IMR-90 (cell line): ENCODE measurements around the gene CHL1. TPM values are rescaled to one million over a fixed set of nuclear protein-coding genes. Genes with fewer than 3 reads are reported as not detected.

Source experiments
- ATAC-seq: fragments of 200-7000 bp; cut with Tn5 transposase; 2 replicates; pipeline ENCODE4 v1.9.1; 2020; ENCODE audit warnings: low read depth, mild to moderate bottlenecking, moderate library complexity
- BruUV-seq: library from RNA; stranded (reverse); fragments of 400-500 nt; replicated peaks from 2 replicates; lab custom pipeline; 2021; lab: Mats Ljungman, UMichigan
- CTCF ChIA-PET: fragments of 300-600 bp; formaldehyde crosslinking; extraction: SDS; loops from one replicate; lab custom pipeline; 2021; ENCODE audit warnings: antibody characterized with exemption; lab: Yijun Ruan, JAX
- POLR2A ChIA-PET: fragments of 300-600 bp; sonication (Branson Sonifier 250); formaldehyde crosslinking; loops from one replicate; lab custom pipeline; 2022; ENCODE audit warnings: antibody characterized with exemption; ENCODE audit not compliant: unreplicated experiment; lab: Charles Lee
- DNase-seq: peaks from one replicate; pipeline ENCODE4 v3.0.0; 2013
- H2AFZ ChIP-seq: replicated peaks from 2 replicates; pipeline ENCODE3; 2013; ENCODE audit warnings: low read length, mild to moderate bottlenecking; ENCODE audit not compliant: poor library complexity
- H2AK5ac ChIP-seq: 2 replicates; pipeline ENCODE4 v1.6.1; 2013; ENCODE audit warnings: low read depth, low read length, inconsistent platforms
- H2AK9ac ChIP-seq: replicated peaks from 2 replicates; pipeline ENCODE3; 2013; ENCODE audit warnings: mild to moderate bottlenecking, low read depth, low read length, moderate library complexity; ENCODE audit not compliant: poor library complexity
- H2BK120ac ChIP-seq: 2 replicates; pipeline ENCODE4 v1.6.1; 2013; ENCODE audit warnings: low read depth, low read length, inconsistent platforms
- H2BK15ac ChIP-seq: 3 replicates; pipeline ENCODE4 v1.6.1; 2013; ENCODE audit warnings: low read depth, low read length, inconsistent platforms
- H2BK20ac ChIP-seq: 2 replicates; pipeline ENCODE4 v1.6.1; 2013; ENCODE audit warnings: low read depth, mild to moderate bottlenecking, inconsistent platforms, low read length, moderate library complexity
- H2BK5ac ChIP-seq: 2 replicates; pipeline ENCODE4 v1.6.1; 2013; ENCODE audit warnings: mild to moderate bottlenecking, low read depth, low read length, inconsistent platforms; ENCODE audit not compliant: poor library complexity, severe bottlenecking
- H3K14ac ChIP-seq: replicated peaks from 2 replicates; pipeline ENCODE4 v1.6.1; 2013; ENCODE audit warnings: low read depth, low read length, inconsistent platforms
- H3K18ac ChIP-seq: 2 replicates; pipeline ENCODE4 v1.6.1; 2013; ENCODE audit warnings: low read depth, low read length, control low read depth
- H3K23ac ChIP-seq: 2 replicates; pipeline ENCODE4 v1.6.1; 2013; ENCODE audit warnings: low read depth, low read length, inconsistent platforms
- H3K27ac ChIP-seq: 2 replicates; pipeline ENCODE4 v1.5.1; 2013; ENCODE audit warnings: mild to moderate bottlenecking, control low read depth, low read length; ENCODE audit not compliant: insufficient read depth
- H3K27me3 ChIP-seq: 2 replicates; pipeline ENCODE4 v1.6.1; 2013; ENCODE audit warnings: low read length; ENCODE audit not compliant: control insufficient read depth, insufficient read depth
- H3K36me3 ChIP-seq: 2 replicates; pipeline ENCODE4 v1.6.1; 2013; ENCODE audit warnings: low read length, mixed read lengths; ENCODE audit not compliant: control insufficient read depth, insufficient read depth
- H3K4ac ChIP-seq: 2 replicates; pipeline ENCODE4 v1.6.1; 2013; ENCODE audit warnings: low read depth, low read length, inconsistent platforms
- H3K4me1 ChIP-seq: 2 replicates; pipeline ENCODE4 v1.6.1; 2013; ENCODE audit warnings: low read length, mixed read lengths; ENCODE audit not compliant: control insufficient read depth, insufficient read depth
- H3K4me2 ChIP-seq: 2 replicates; pipeline ENCODE4 v1.6.1; 2013; ENCODE audit warnings: low read depth, mild to moderate bottlenecking, control low read depth, low read length, moderate library complexity
- H3K4me3 ChIP-seq: 2 replicates; pipeline ENCODE4 v1.5.1; 2013; ENCODE audit warnings: low read depth, mild to moderate bottlenecking, control low read depth, low read length, moderate library complexity; ENCODE audit not compliant: insufficient read depth
- H3K56ac ChIP-seq: 2 replicates; pipeline ENCODE4 v1.6.1; 2013; ENCODE audit warnings: low read length, inconsistent platforms; ENCODE audit not compliant: insufficient read depth; ENCODE audit errors: extremely low read depth
- H3K79me1 ChIP-seq, 2 experiments: 2 replicates each; pipeline ENCODE4 v1.6.1; 2013; ENCODE audit warnings: low read length in 2 of 2, inconsistent platforms in 1 of 2, low read depth in 1 of 2
- H3K9ac ChIP-seq: 2 replicates; pipeline ENCODE4 v1.6.1; 2013; ENCODE audit warnings: low read depth, low read length, control low read depth
- H3K9me1 ChIP-seq: 2 replicates; pipeline ENCODE4 v1.6.1; 2013; ENCODE audit warnings: low read length, inconsistent platforms; ENCODE audit not compliant: insufficient read depth
- H3K9me3 ChIP-seq: 2 replicates; pipeline ENCODE4 v1.6.1; 2013; ENCODE audit warnings: low read length; ENCODE audit not compliant: control insufficient read depth, insufficient read depth
- H4K20me1 ChIP-seq: 2 replicates; pipeline ENCODE4 v1.6.1; 2013; ENCODE audit warnings: low read length, inconsistent platforms; ENCODE audit not compliant: insufficient read depth
- H4K5ac ChIP-seq: 2 replicates; pipeline ENCODE4 v1.6.1; 2013; ENCODE audit warnings: mild to moderate bottlenecking, low read depth, low read length, control low read depth
- H4K8ac ChIP-seq, 2 experiments: 2 replicates each; pipeline ENCODE4 v1.6.1; 2013; ENCODE audit warnings: low read depth in 2 of 2, low read length in 2 of 2, control low read depth in 1 of 2, inconsistent platforms in 1 of 2
- H4K91ac ChIP-seq: 2 replicates; pipeline ENCODE4 v1.6.1; 2013; ENCODE audit warnings: low read depth, low read length, inconsistent platforms; ENCODE audit not compliant: insufficient read depth
- ELK1 ChIP-seq: fragments of 150-350 bp; IDR thresholded peaks from 2 replicates; pipeline ENCODE4 v1.6.1; 2016; ENCODE audit warnings: low read depth, mild to moderate bottlenecking, low read length, moderate library complexity, borderline replicate concordance
- USF2 ChIP-seq: fragments of 150-350 bp; IDR thresholded peaks from 2 replicates; pipeline ENCODE4 v1.6.1; 2017; ENCODE audit warnings: mild to moderate bottlenecking, antibody characterized with exemption, low read length, low read depth
- whole genome bisulfite sequencing, 2 experiments: methylation state at CpG; one replicate each; pipeline versions ENCODE4 v1.1.5 to v1.1.7; 2013; ENCODE audit warnings: missing lambda C conversion rate in 2 of 2; ENCODE audit not compliant: insufficient read length in 1 of 2; ENCODE audit errors: extremely low coverage in 2 of 2; 5-methylcytosine and 5-hydroxymethylcytosine counted together
- dilution Hi-C: fragments of 300-500 bp; cut with HindIII; formaldehyde crosslinking; loops from one replicate; pipeline ENCODE4 v1.14.3; 2018; ENCODE audit warnings: low sequenced_read_pairs; ENCODE audit not compliant: unreplicated experiment
- in situ Hi-C: fragments of 300-500 bp; cut with MboI; formaldehyde crosslinking; loops from 3 replicates; pipeline ENCODE4 v1.14.3; 2019; ENCODE audit warnings: low sequenced_read_pairs, inconsistent platforms, mixed read lengths
- intact Hi-C: fragments of 100-400 bp; cut with micrococcal nuclease; formaldehyde crosslinking; loops from 2 replicates; pipeline ENCODE4 v1.10.0; 2022
- polyA plus RNA-seq, 3 experiments: library from polyadenylated mRNA; depleted of rRNA; stranded (reverse); fragments of >200 nt; gene quantifications; 2 replicates each; pipeline ENCODE4 v1.2.3, GENCODE V29; 2012; ENCODE audit warnings: low replicate concordance in 1 of 3
- total RNA-seq: library from RNA; depleted of rRNA; stranded (reverse); fragments of >200 nt; gene quantifications from 2 replicates; pipeline ENCODE4 v1.2.3, GENCODE V29; 2012

CHL1 gene
- total and polyA plus RNA-seq, 2 of the 4 experiments (the other 2 are of a cell fraction): 0.38 to 1.6 TPM

- no peak overlapping the region for H2AK5ac ChIP-seq
- no peak overlapping the region for H3K27ac ChIP-seq
- TF ChIP-seq USF2: no peak
- TF ChIP-seq ELK1: no peak
- no peak overlapping the region for H3K4ac ChIP-seq
- no peaks in the 10 kb centered on the region for H3K4me1 ChIP-seq
- H2AFZ ChIP-seq: no peak overlapping the region
- no peak overlapping the region for H4K5ac ChIP-seq
- no peaks in the 10 kb centered on the region for H3K27me3 ChIP-seq
- H4K8ac ChIP-seq: no peak overlapping the region
- no peak overlapping the region for H3K14ac ChIP-seq
- no peaks in the 10 kb centered on the region for H3K9me1 ChIP-seq
- H2BK20ac ChIP-seq: no peak overlapping the region
- in situ Hi-C loops (no loop called here), intact Hi-C loops (no loop called here), dilution Hi-C loops (no loop called here)
- no peaks in the 10 kb centered on the region for H3K9me3 ChIP-seq
- CTCF ChIA-PET: no interaction called here
- no peak overlapping the region for H3K23ac ChIP-seq
- H3K56ac ChIP-seq: no peak overlapping the region
- H4K20me1 ChIP-seq: no peaks in the 10 kb centered on the region
- ATAC-seq: no peak
- H3K4me3 ChIP-seq: no peak overlapping the region
- no peak overlapping the region for H2AK9ac ChIP-seq
- no CpG with 5 or more reads among the region's 6 CpGs for WGBS, 2 experiments
- no peak overlapping the region for H2BK120ac ChIP-seq
- no TSS peak for BruUV-seq
- no peaks in the 10 kb centered on the region for H3K79me1 ChIP-seq
- POLR2A ChIA-PET: no interaction called here
- H3K4me2 ChIP-seq: no peak overlapping the region
- no peaks in the 10 kb centered on the region for H3K36me3 ChIP-seq
- H2BK15ac ChIP-seq: no peak overlapping the region
- DNase-seq: no peak
- H2BK5ac ChIP-seq: no peak overlapping the region
- H3K9ac ChIP-seq: no peak overlapping the region
- H4K91ac ChIP-seq: no peak overlapping the region; the same call in 1 of the 2 replicates
- no peak overlapping the region for H3K18ac ChIP-seq
Measured at GRCh38 chr3:373193-373779, 176.7 kb downstream of the CHL1 start.
